Activated CD4-positive, alpha-beta T cell treated with anti-CD3 and anti-CD28 coated beads for 24 hours (primary cell): ENCODE results near the gene ZBTB16.

ENCODE experiments used
- DNase-seq, 2 donors: peaks; one replicate each; pipeline ENCODE4 v3.0.0-alpha.2; 2020; ENCODE audit warnings: low read depth in 2 of 2

Gene ZBTB16

GRCh38 chr11:114152162-114152561 lies 92.7 kb downstream of the ZBTB16 start:
- no peak for DNase-seq

- no peak for DNase-seq
Measured at GRCh38 chr11:114152785-114153184, 93.3 kb downstream of the ZBTB16 start.

- no peak for DNase-seq
Measured at GRCh38 chr11:114153224-114153623, 93.7 kb downstream of the ZBTB16 start.

GRCh38 chr11:114154271-114155047 lies 94.9 kb downstream of the ZBTB16 start:
- no peak for DNase-seq

- DNase-seq = no peak
Measured at GRCh38 chr11:114155116-114155515, 95.6 kb downstream of the ZBTB16 start.

GRCh38 chr11:114156131-114156581 lies 96.6 kb downstream of the ZBTB16 start:
- DNase-seq = no peak

GRCh38 chr11:114156782-114157181 lies 97.3 kb downstream of the ZBTB16 start:
- DNase-seq = no peak

- DNase-seq = no peak
Measured at GRCh38 chr11:114157476-114158050, 98.1 kb downstream of the ZBTB16 start.

- DNase-seq = no peak
Measured at GRCh38 chr11:114158421-114158820, 98.9 kb downstream of the ZBTB16 start.

GRCh38 chr11:114158886-114159285 lies 99.4 kb downstream of the ZBTB16 start:
- no peak for DNase-seq

- DNase-seq = no peak
Measured at GRCh38 chr11:114159320-114159719, 99.8 kb downstream of the ZBTB16 start.

GRCh38 chr11:114159802-114160632 lies 100.5 kb downstream of the ZBTB16 start:
- peak; percentile 76 to 83 for DNase-seq

GRCh38 chr11:114160894-114161293 lies 101.4 kb downstream of the ZBTB16 start:
- DNase-seq = no peak

GRCh38 chr11:114161486-114162250 lies 102.2 kb downstream of the ZBTB16 start:
- no peak for DNase-seq

- no peak for DNase-seq
Measured at GRCh38 chr11:114162719-114163123, 103.2 kb downstream of the ZBTB16 start.

- DNase-seq = no peak
Measured at GRCh38 chr11:114163229-114163631, 103.7 kb downstream of the ZBTB16 start.

GRCh38 chr11:114163830-114164401 lies 104.4 kb downstream of the ZBTB16 start:
- no peak for DNase-seq

GRCh38 chr11:114164546-114164945 lies 105.0 kb downstream of the ZBTB16 start:
- DNase-seq = no peak

GRCh38 chr11:114165326-114166230 lies 106.1 kb downstream of the ZBTB16 start:
- DNase-seq = no peak

- DNase-seq = no peak
Measured at GRCh38 chr11:114166362-114166761, 106.9 kb downstream of the ZBTB16 start.
